ENCODE data around the gene GXYLT2. TPM values are rescaled to one million over a fixed set of nuclear protein-coding genes. Genes with fewer than 3 reads are reported as not detected.
A peak's percentile ranks its signal among the peaks of the same experiment; 100 is the strongest.

The GXYLT2 gene
- total and polyA plus RNA-seq, 8 donors = 0.40 to 27.0 (median 1.4) TPM

DNA sequence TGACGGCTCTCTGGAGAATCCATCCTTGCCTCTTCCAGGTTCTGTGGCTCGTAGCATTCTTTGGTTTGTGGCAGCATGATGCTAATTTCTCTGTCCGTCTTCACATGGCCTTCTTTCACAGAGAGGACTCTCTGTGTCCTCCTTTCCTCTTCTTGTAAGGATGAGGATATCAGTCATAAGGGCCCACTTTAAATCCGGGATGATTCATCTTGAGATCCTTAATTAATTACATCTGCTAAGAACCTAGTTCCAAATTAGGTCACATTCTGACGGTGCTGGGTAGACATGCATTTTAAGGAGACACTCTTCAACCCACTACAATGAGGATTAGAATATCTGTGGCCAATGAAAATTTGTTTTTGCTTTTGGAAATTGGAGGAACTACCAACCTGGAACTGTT is 15.7 kb upstream of the GXYLT2 start:
- no peak overlapping the region for H3K4me3 ChIP-seq
- no peaks in the 10 kb centered on the region for H3K9me3 ChIP-seq
- no peaks in the 10 kb centered on the region for H3K36me3 ChIP-seq
- TF ChIP-seq POLR2AphosphoS5 (IDR thresholded peaks at IDR 0.05) = no peak
- TF ChIP-seq EP300 (IDR thresholded peaks at IDR 0.05) = no peak
- TF ChIP-seq, protein P1, sequence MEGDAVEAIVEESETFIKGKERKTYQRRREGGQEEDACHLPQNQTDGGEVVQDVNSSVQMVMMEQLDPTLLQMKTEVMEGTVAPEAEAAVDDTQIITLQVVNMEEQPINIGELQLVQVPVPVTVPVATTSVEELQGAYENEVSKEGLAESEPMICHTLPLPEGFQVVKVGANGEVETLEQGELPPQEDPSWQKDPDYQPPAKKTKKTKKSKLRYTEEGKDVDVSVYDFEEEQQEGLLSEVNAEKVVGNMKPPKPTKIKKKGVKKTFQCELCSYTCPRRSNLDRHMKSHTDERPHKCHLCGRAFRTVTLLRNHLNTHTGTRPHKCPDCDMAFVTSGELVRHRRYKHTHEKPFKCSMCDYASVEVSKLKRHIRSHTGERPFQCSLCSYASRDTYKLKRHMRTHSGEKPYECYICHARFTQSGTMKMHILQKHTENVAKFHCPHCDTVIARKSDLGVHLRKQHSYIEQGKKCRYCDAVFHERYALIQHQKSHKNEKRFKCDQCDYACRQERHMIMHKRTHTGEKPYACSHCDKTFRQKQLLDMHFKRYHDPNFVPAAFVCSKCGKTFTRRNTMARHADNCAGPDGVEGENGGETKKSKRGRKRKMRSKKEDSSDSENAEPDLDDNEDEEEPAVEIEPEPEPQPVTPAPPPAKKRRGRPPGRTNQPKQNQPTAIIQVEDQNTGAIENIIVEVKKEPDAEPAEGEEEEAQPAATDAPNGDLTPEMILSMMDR (IDR thresholded peaks at IDR 0.05) = no peak
- no peak for TF ChIP-seq POLR2A (IDR thresholded peaks at IDR 0.05)
- H3K27ac ChIP-seq = no peak overlapping the region
- peaks cover 0 to 7% (median 0%) of the 10 kb centered on the region in 3 donors for H3K27me3 ChIP-seq
- no peaks in the 10 kb centered on the region for H3K4me1 ChIP-seq
- intact Hi-C loops (cut with DNase I; ENCODE audit: low total_unique reads) = no loop called here
- DNase-seq = no peak
- 79 to 86% (median 82%) methylated on average over 5 of the region's 5 CpGs for WGBS, 5 donors

DNA sequence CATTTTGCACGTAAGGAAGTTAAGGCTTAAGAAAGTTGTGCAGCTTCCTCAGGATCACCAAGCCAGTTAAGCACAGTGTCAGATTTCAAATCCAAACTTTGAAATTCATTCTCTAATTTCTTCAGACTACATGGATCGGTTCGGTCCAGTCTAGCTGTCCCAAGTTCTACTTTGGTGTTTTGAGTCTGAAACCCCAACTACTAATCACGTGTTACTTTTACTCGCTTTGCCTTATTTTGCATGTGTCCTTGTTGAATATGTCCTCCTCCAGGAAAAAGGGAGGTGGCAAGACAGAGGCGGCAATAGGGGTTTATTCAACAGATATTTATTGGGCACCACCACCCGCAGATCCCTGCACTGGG is 522 bp upstream of the GXYLT2 start:
- peak overlapping the region; percentile 46 to 59 (median 52) for H3K4me3 ChIP-seq
- peak in 1 of 2 donors; percentile 12 for DNase-seq
- TF ChIP-seq EP300 (IDR thresholded peaks at IDR 0.05) (no peak), POLR2AphosphoS5 (IDR thresholded peaks at IDR 0.05) (no peak), POLR2A (IDR thresholded peaks at IDR 0.05) (no peak)
- TF ChIP-seq, protein P1 (IDR thresholded peaks at IDR 0.05) = no peak
- peaks cover 0 to 5% (median 3%) of the 10 kb centered on the region in 4 donors for H3K9me3 ChIP-seq
- H3K27me3 ChIP-seq = peaks cover 0 to 3% (median 0%) of the 10 kb centered on the region in 3 donors
- intact Hi-C loops (cut with DNase I; ENCODE audit: low total_unique reads) = no loop called here
- H3K36me3 ChIP-seq = no peaks in the 10 kb centered on the region
- H3K27ac ChIP-seq = peak overlapping the region in 4 of 5 donors; percentile 4 to 79 (median 58)
- peaks cover 11 to 38% (median 30%) of the 10 kb centered on the region in 4 donors for H3K4me1 ChIP-seq
- WGBS, 5 donors = 2 to 7% (median 2%) methylated on average over 7 of the region's 7 CpGs

DNA sequence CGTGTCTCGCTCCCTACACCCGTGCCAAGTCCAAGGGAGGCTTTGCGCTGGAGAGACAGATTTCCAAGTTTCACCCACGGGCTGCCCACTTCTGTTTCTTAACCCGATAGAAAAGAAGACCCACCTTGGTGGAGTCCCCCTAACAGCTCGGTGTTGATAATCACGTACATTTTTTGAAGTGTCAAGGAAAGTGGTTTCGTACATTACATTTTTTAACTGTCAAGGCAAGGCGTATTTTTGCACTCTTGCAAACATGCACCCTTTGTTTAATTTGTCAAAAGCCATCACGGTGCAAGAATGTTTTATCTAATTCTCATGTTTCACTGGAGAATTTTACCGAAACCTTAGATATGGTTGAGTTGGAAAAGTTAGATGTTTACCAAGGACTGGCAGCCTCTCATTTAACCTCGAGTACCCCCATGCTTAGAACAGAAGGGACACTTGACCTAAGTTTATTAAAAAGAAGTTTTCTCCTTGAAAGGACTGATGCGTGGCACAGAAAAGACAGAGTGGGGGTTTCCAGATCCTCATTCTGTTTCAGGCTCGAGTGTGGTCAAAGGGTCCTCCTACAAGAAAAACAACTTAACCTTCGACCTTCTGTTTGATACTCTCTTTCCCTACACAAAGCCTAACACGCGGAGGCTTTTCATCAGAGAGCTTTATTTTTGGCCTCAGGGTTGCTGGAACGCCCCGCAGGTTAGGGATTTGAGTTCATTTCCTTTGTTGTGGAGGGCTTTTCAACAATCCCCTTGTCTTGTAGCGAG is 882 bp downstream of the GXYLT2 start:
- peaks cover 0 to 3% (median 0%) of the 10 kb centered on the region in 3 donors for H3K27me3 ChIP-seq
- H3K9me3 ChIP-seq = peaks cover 0 to under 1% (median 0%) of the 10 kb centered on the region in 4 donors
- H3K4me3 ChIP-seq = peak overlapping the region; percentile 46 to 59 (median 52)
- WGBS, 5 donors = 6 to 12% (median 10%) methylated on average over 21 of the region's 21 CpGs
- H3K36me3 ChIP-seq = no peaks in the 10 kb centered on the region
- DNase-seq = peak in 1 of 2 donors; percentile 29
- no peak for TF ChIP-seq POLR2AphosphoS5 (IDR thresholded peaks at IDR 0.05)
- no peak for TF ChIP-seq POLR2A (IDR thresholded peaks at IDR 0.05)
- TF ChIP-seq EP300 (IDR thresholded peaks at IDR 0.05) = no peak
- peak overlapping the region in 4 of 5 donors; percentile 50 to 79 (median 70) for H3K27ac ChIP-seq
- intact Hi-C loops (cut with DNase I; ENCODE audit: low total_unique reads) = no loop called here
- peaks cover 11 to 38% (median 30%) of the 10 kb centered on the region in 4 donors for H3K4me1 ChIP-seq

DNA sequence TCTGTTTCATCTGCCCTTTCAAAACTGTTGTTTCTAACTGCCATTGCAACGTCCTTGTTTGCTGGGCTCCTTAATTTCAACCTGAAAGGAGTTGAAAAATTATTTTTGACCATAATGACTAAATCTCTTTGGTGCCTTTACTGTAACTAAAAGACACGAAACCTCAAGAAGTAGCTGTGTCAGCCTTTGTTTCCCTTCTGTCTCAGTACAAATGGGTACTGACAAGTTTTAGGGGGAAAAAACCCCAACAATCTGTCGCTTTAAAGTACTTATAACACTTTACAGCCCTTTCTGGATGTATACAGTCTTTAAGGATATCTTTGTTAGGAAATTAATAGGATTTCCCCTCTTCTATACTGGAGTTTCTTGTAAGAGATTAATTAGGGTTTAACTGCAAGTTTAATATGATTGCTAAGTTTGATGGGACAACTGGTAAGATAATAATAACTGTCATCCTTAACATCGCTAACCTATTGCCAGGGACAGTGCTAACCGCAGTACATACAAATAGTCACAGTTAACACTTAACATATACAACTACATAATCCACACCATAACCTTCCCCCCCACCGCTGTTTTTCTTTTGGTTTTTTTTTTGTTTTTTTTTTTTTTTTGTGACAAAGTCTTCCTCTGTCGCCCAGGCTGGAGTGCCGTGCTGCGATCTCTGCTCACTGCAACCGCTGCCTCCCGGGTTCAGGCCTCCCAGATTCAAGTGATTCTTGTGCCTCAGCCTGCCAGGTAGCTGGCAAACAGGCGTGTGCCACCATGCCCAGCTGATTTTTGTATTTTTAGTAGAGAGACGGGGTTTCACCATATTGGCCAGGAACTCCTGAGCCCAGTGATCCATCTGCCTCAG is 1.7 kb downstream of the GXYLT2 start:
- peaks cover 11 to 38% (median 30%) of the 10 kb centered on the region in 4 donors for H3K4me1 ChIP-seq
- no peak for DNase-seq
- TF ChIP-seq EP300 (IDR thresholded peaks at IDR 0.05) (no peak), POLR2AphosphoS5 (IDR thresholded peaks at IDR 0.05) (peak in 1 of 3 donors; percentile 5)
- WGBS, 5 donors = 69 to 78% (median 74%) methylated on average over 13 of the region's 13 CpGs
- intact Hi-C loops (cut with DNase I; ENCODE audit: low total_unique reads) = no loop called here
- peaks cover 0 to 3% (median 0%) of the 10 kb centered on the region in 3 donors for H3K27me3 ChIP-seq
- H3K9me3 ChIP-seq = no peaks in the 10 kb centered on the region
- no peaks in the 10 kb centered on the region for H3K36me3 ChIP-seq
- H3K4me3 ChIP-seq = peak overlapping the region in 2 of 4 donors; percentile 49 to 59
- H3K27ac ChIP-seq = peak overlapping the region in 3 of 5 donors; percentile 64 to 79 (median 75)

Data from stomach (tissue), 9 donors.